ENCODE results near the gene TPRG1L. TPM values are rescaled to one million over a fixed set of nuclear protein-coding genes. Genes with fewer than 3 reads are reported as not detected.

Gene TPRG1L
- total and polyA plus RNA-seq, 2 of the 4 experiments (the other 2 are of a cell fraction): 25.3 to 39.5 TPM

DNA sequence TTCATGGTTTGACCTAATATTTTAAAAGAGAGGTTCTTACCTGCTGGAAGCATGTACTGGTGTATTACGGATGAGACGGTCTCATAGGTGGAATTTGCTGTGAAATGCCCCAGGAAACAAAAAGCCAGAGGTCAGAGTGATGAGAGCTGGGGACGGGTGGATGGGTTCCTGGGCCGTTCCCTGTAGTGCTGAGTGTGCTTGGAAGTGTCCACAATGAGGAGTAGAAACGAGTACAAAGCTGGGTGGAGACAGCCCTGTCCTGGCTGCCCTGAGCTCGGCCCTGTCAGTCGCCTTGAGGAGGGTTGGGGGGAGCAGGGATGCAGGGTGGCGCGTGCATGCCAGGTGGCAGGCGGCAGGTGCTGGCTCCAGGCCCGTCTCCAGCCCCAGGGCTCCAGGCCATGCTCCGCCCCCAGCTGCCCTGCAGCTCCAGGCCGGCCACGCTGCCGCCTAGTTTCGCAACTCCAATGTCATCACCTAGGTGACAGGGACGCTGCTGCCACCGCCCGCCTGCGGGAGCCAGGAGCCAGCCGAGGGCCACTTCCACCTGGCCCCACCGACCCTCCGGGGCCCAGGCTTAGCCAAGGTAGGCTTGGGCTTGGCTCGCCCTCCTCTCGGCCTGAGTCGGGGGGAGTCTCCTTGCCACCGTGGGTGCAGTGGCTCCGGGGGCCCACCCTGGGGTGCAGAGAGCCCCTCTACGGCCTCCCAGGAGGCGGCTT is 43.9 kb downstream of the TPRG1L start:
- POLR2A ChIA-PET (ENCODE audit: unreplicated experiment): no interaction called here

More for the DNA sequence above, 43.9 kb downstream of the TPRG1L start:
- H3K4me3 ChIP-seq (ENCODE audit: insufficient read depth, low read depth, low read length): no peak overlapping the region
- in situ Hi-C loops (cut with MboI; ENCODE audit: low sequenced_read_pairs): no loop called here
- H3K36me3 ChIP-seq (ENCODE audit: control insufficient read depth, insufficient read depth, low read length): no peaks in the 10 kb centered on the region
- no peak overlapping the region for H3K14ac ChIP-seq (replicated peaks; ENCODE audit: low read depth, low read length)
- H2AK5ac ChIP-seq (ENCODE audit: low read depth, low read length): no peak overlapping the region
- H3K79me1 ChIP-seq (ENCODE audit: low read depth in 1 of 2, low read length in 2 of 2): no peaks in the 10 kb centered on the region
- TF ChIP-seq CEBPB (IDR thresholded peaks at IDR 0.05; ENCODE audit: low read depth, low read length): peak; percentile 83
- TF ChIP-seq, protein P1, sequence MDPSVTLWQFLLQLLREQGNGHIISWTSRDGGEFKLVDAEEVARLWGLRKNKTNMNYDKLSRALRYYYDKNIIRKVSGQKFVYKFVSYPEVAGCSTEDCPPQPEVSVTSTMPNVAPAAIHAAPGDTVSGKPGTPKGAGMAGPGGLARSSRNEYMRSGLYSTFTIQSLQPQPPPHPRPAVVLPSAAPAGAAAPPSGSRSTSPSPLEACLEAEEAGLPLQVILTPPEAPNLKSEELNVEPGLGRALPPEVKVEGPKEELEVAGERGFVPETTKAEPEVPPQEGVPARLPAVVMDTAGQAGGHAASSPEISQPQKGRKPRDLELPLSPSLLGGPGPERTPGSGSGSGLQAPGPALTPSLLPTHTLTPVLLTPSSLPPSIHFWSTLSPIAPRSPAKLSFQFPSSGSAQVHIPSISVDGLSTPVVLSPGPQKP (IDR thresholded peaks at IDR 0.05; ENCODE audit: borderline replicate concordance, low read depth, low read length): no peak
- TF ChIP-seq MXI1 (IDR thresholded peaks at IDR 0.05; ENCODE audit: borderline replicate concordance, low read depth, low read length): peak; percentile 30; the same call in 1 of the 2 replicates
- no peak for TF ChIP-seq POLR2A (IDR thresholded peaks at IDR 0.05; ENCODE audit: low read depth, low read length)
- no peak for TF ChIP-seq SMC3 (IDR thresholded peaks at IDR 0.05; ENCODE audit: low read depth, low read length)
- no peaks in the 10 kb centered on the region for H3K9me3 ChIP-seq (ENCODE audit: control insufficient read depth, insufficient read depth, low read length)
- ATAC-seq (ENCODE audit: low read depth): peak; percentile 40; the same call in 1 of the 2 replicates
- H3K56ac ChIP-seq (ENCODE audit: extremely low read depth, insufficient read depth, low read length): no peak overlapping the region
- no peak for DNase-seq
- H3K9ac ChIP-seq (ENCODE audit: low read depth, low read length): no peak overlapping the region
- H3K27me3 ChIP-seq (ENCODE audit: control insufficient read depth, insufficient read depth, low read length): peaks cover 27% of the 10 kb centered on the region
- no peaks in the 10 kb centered on the region for H3K9me1 ChIP-seq (ENCODE audit: insufficient read depth, low read length)
- CTCF ChIA-PET: interaction anchor here (0.6 to 1.8 kb wide), 2 partner anchors 13 to 130 kb away, joined by 3 to 6 read pairs; no protein-coding TSS in a partner anchor
- H2AFZ ChIP-seq (replicated peaks; ENCODE audit: low read length, poor library complexity): peak overlapping the region; percentile 23
- H4K91ac ChIP-seq (ENCODE audit: insufficient read depth, low read depth, low read length): no peak overlapping the region
- no peak overlapping the region for H4K5ac ChIP-seq (ENCODE audit: low read depth, low read length)
- H3K4ac ChIP-seq (ENCODE audit: low read depth, low read length): no peak overlapping the region
- no peaks in the 10 kb centered on the region for H4K20me1 ChIP-seq (ENCODE audit: insufficient read depth, low read length)
- 15% methylated on average over 13 of the region's 30 CpGs; no CpG with 5 or more reads in 1 of the 2 experiments for WGBS, 2 experiments (ENCODE audit: extremely low coverage in 2 of 2, insufficient read length in 1 of 2)
- H4K8ac ChIP-seq (ENCODE audit: low read depth in 2 of 2, low read length in 2 of 2): no peak overlapping the region
- no peak overlapping the region for H3K27ac ChIP-seq (ENCODE audit: insufficient read depth, low read length)
- no peak overlapping the region for H2BK15ac ChIP-seq (ENCODE audit: low read depth, low read length)
- H2AK9ac ChIP-seq (replicated peaks; ENCODE audit: low read depth, low read length, poor library complexity): no peak overlapping the region
- no peak overlapping the region for H3K4me2 ChIP-seq (ENCODE audit: low read depth, low read length)
- no peak overlapping the region for H2BK20ac ChIP-seq (ENCODE audit: low read depth, low read length)
- H2BK120ac ChIP-seq (ENCODE audit: low read depth, low read length): no peak overlapping the region
- no TSS peak for BruUV-seq (replicated peaks)
- dilution Hi-C loops (cut with HindIII; ENCODE audit: low sequenced_read_pairs, unreplicated experiment): no loop called here
- no peak overlapping the region for H3K18ac ChIP-seq (ENCODE audit: low read depth, low read length)
- intact Hi-C loops (cut with micrococcal nuclease): no loop called here
- no peak overlapping the region for H3K23ac ChIP-seq (ENCODE audit: low read depth, low read length)
- H3K4me1 ChIP-seq (ENCODE audit: control insufficient read depth, insufficient read depth, low read length): no peaks in the 10 kb centered on the region
- no peak overlapping the region for H2BK5ac ChIP-seq (ENCODE audit: low read depth, low read length, poor library complexity, severe bottlenecking)

Measured in IMR-90 (cell line).